ENCODE results near the gene AURKA.

DNA sequence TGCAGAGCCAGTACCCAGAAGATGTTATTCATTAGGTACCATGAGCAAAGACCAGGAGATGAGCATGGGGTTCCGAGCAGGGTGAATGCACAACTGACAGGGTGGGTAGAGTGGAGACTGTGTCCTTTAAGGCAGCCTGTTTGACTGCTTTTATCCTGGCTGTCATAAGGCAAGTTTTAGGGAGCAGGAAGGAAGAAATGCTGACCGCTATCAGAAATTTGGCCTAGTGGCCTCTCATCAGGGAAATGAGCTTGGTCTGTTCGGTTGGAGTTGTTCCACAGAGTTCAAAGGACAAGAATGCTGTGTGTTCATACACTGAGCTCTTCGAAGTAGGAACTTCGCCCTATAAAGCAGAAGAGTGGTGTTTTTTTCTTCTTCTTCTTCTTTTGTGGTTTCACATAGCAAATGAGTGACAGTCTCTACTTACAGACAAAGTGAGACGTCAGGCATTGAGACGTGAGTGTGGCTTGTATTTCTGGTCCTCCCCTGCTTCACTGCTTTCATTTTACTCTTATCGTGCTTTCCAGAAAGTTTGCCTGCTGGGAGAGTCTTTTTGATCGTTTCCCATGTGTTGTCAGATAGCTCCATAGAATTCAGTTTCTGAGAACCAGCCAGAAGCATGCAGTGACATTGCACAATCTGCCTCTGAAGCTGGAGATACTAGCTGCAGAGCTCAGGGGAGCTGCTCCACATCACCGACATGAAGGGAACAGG, 19.9 kb upstream of the AURKA start, which contains the start of gene CASS4:
- TF ChIP-seq CTCF (IDR thresholded peaks at IDR 0.05; ENCODE audit: control extremely low read depth in 1 of 3, insufficient read depth in 1 of 3, low read depth in 1 of 3, low read length in 3 of 3) (no peak), FOSL1 (IDR thresholded peaks at IDR 0.05; ENCODE audit: insufficient read depth, low read depth, low read length) (no peak), TCF12 (IDR thresholded peaks at IDR 0.05; ENCODE audit: low read depth, low read length) (no peak), HDAC2 (IDR thresholded peaks at IDR 0.05; ENCODE audit: borderline replicate concordance in 1 of 2, low read depth in 2 of 2, low read length in 2 of 2) (no peak)

All from H1 (cell line).